HepG2 (cell line): ENCODE results near the gene RAD17. TPM values are rescaled to one million over a fixed set of nuclear protein-coding genes. Genes with fewer than 3 reads are reported as not detected.

Source experiments
- GABPA ChIP-seq, 2 experiments: IDR thresholded peaks; 2 replicates each; pipeline ENCODE4 v1.6.1; 2011 to 2016; ENCODE audit warnings: low read depth in 2 of 2, low read length in 1 of 2, missing biosample characterization in 1 of 2, missing genetic modification characterization in 1 of 2
- HMGXB3 ChIP-seq: sonication (generic); formaldehyde crosslinking; IDR thresholded peaks from 2 replicates; pipeline ENCODE4 v1.4.0; 2020; ENCODE audit warnings: missing genetic modification reagents, borderline replicate concordance
- HMGXB4 ChIP-seq, 2 experiments: sonication (generic) in 1 of 2; formaldehyde crosslinking in 1 of 2; IDR thresholded peaks; 2 replicates each; pipeline versions ENCODE4 v1.4.0 to v1.6.1; 2018 to 2020; ENCODE audit warnings: missing genetic modification reagents in 2 of 2, borderline replicate concordance in 1 of 2, low read depth in 1 of 2, mild to moderate bottlenecking in 1 of 2, missing biosample characterization in 1 of 2
- MAZ ChIP-seq, 2 experiments: sonication (generic) in 1 of 2; formaldehyde crosslinking in 1 of 2; IDR thresholded peaks; 2 replicates each; pipeline versions ENCODE4 v1.5.0 to v1.6.1; 2012 to 2020; ENCODE audit warnings: low read depth in 2 of 2, mild to moderate bottlenecking in 2 of 2, borderline replicate concordance in 1 of 2, improper control_type of control experiment in 1 of 2, low read length in 1 of 2, missing genetic modification reagents in 1 of 2, moderate library complexity in 1 of 2
- PHF5A ChIP-seq: IDR thresholded peaks from one replicate; pipeline ENCODE4 v1.6.1; 2018; ENCODE audit warnings: low read depth, missing genetic modification reagents; ENCODE audit not compliant: unreplicated experiment
- PRDM10 ChIP-seq: sonication (generic); formaldehyde crosslinking; IDR thresholded peaks from 2 replicates; pipeline ENCODE4 v1.4.0; 2020; ENCODE audit warnings: low read depth, missing genetic modification reagents
- ZBED4 ChIP-seq: sonication (generic); formaldehyde crosslinking; IDR thresholded peaks from 2 replicates; pipeline ENCODE4 v1.4.0; 2020; ENCODE audit warnings: missing genetic modification reagents, borderline replicate concordance
- ZFP37 ChIP-seq: sonication (generic); formaldehyde crosslinking; IDR thresholded peaks from 2 replicates; pipeline ENCODE4 v1.4.0; 2020; ENCODE audit warnings: missing genetic modification reagents, borderline replicate concordance
- ZNF275 ChIP-seq: sonication (generic); formaldehyde crosslinking; IDR thresholded peaks from 2 replicates; pipeline ENCODE4 v1.8.0; 2022; ENCODE audit warnings: missing genetic modification reagents, mild to moderate bottlenecking, inconsistent platforms, borderline replicate concordance
- ZSCAN29 ChIP-seq: sonication (generic); formaldehyde crosslinking; conservative IDR thresholded peaks from 2 replicates; pipeline ENCODE4 v1.4.0; 2020; ENCODE audit warnings: mild to moderate bottlenecking, missing genetic modification reagents
- polyA plus RNA-seq, 8 experiments: library from polyadenylated mRNA; depleted of rRNA in 3 of 8; stranded (reverse) in 7 of 8; unstranded in 1 of 8; fragments of >200 nt; fragmentation: Illumina TruSeq in 4 of 8; extraction: Trizol in 4 of 8; gene quantifications; 2 replicates each; pipeline versions ENCODE4 v1.2.1 to v1.2.3, GENCODE V29; 2011 to 2016; ENCODE audit warnings: low read depth in 4 of 8, missing spikeins in 1 of 8, mixed read lengths in 1 of 8; ENCODE audit not compliant: insufficient read depth in 1 of 8
- total RNA-seq, 5 experiments: library from RNA; depleted of rRNA; stranded (reverse); fragments of >200 nt; fragmentation: Illumina TruSeq; extraction: Trizol; gene quantifications; 2 replicates each; pipeline ENCODE4 v1.2.3, GENCODE V29; 2016; ENCODE audit warnings: low read depth in 1 of 5

The RAD17 gene
- total and polyA plus RNA-seq, 2 of the 13 experiments (the other 11 are each of a cell fraction or from before 2014, with no cell fraction given) = 24.0 to 25.9 TPM

- no peak for TF ChIP-seq ZNF275
- TF ChIP-seq GABPA (IDR thresholded peaks at IDR 0.05; ENCODE audit: low read depth, low read length) = no peak
- TF ChIP-seq GABPA (CRISPR knock-in tag; IDR thresholded peaks at IDR 0.05; ENCODE audit: low read depth) = 0 out of 2 replicates have a peak, but pooled peaks have one; percentile 12
- TF ChIP-seq HMGXB4 (CRISPR knock-in tag; IDR thresholded peaks at IDR 0.05; ENCODE audit: borderline replicate concordance in 1 of 2, low read depth in 1 of 2) = 0 out of 4 replicates have a peak, but pooled peaks of 1 of the 2 experiments have one; percentile 2
- TF ChIP-seq ZBED4 = no peak
- no peak for TF ChIP-seq MAZ (IDR thresholded peaks at IDR 0.05; ENCODE audit: borderline replicate concordance, low read depth, low read length)
- TF ChIP-seq MAZ (CRISPR knock-in tag; IDR thresholded peaks at IDR 0.05; ENCODE audit: low read depth) = 0 out of 2 replicates have a peak, but pooled peaks have one; percentile 23
- no peak for TF ChIP-seq PHF5A (CRISPR knock-in tag)
- TF ChIP-seq ZFP37 (CRISPR knock-in tag) = 0 out of 2 replicates have a peak, but pooled peaks have one; percentile 83
- TF ChIP-seq PRDM10 (CRISPR knock-in tag) = no peak
- TF ChIP-seq HMGXB3 (CRISPR knock-in tag) = no peak
- no peak for TF ChIP-seq ZSCAN29 (CRISPR knock-in tag)
Measured at GRCh38 chr5:69415584-69415958, 46.0 kb downstream of the RAD17 start (continued).
